ENCODE measurements around the gene SLC8A1. TPM values are rescaled to one million over a fixed set of nuclear protein-coding genes. Genes with fewer than 3 reads are reported as not detected.

The SLC8A1 gene
- total RNA-seq, 1 donor from 2014 or later: 0.49 TPM

DNA sequence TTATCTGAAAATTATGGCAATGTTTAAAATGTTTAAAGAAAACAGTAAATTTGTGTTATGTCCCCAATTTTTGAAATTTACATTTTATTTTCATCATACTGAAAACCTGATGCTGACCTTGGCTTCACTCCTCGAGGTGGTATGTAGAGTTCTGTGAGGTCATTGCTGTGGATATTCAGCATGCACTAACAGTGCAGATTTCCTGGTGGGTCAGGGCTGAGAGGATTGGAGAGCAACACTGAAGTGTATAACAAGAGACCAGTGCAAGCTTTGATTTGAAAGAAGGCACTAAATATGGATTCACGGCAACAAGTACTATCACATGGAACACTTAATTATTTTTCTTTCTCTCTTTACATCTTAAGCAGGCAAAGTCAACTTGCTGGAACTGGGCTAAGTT, 134.1 kb downstream of the SLC8A1 start:
- intact Hi-C loops (cut with micrococcal nuclease): no loop called here

GRCh38 chr2:40317046-40317445, 134.8 kb downstream of the SLC8A1 start:
- intact Hi-C loops (cut with micrococcal nuclease): no loop called here

DNA sequence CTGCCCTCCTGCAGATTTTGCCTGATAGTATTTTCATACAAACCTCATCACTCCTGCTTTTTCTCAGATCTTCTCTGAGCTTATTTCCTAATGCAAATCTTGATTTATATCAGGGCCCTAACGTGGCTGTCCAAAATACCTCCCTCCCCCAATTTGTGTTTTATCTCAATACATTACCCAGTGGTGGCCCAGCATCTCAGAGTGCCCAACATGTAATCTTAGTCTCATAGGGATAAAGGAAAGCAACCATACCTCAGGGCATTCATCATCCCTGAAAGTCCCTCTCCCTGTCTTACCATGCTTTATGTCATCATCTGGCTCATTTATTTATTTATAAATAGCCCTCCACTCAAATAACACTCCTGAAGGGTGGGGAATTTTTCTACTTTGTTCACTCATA, 135.3 kb downstream of the SLC8A1 start:
- intact Hi-C loops (cut with micrococcal nuclease): no loop called here

GRCh38 chr2:40315683-40316082, 136.2 kb downstream of the SLC8A1 start:
- intact Hi-C loops (cut with micrococcal nuclease): no loop called here

DNA sequence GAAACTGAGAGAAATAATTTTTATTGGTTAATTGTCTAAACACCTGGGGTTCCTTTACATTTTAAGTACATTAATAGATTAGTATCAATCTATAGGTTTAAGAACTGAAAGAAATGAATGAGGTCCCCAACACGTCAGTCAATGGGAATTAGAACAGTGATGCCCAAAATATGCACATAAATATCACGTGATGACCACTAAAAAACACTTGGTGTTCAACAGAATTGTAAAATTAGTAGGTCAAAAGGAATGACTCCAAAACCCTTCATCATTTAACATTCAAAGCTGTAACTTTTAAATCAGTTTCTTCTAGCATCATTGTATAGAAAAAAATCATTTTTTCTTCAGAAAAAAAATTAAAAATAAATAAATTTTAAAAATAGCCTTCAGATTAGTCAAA, 140.9 kb downstream of the SLC8A1 start:
- intact Hi-C loops (cut with micrococcal nuclease): no loop called here

DNA sequence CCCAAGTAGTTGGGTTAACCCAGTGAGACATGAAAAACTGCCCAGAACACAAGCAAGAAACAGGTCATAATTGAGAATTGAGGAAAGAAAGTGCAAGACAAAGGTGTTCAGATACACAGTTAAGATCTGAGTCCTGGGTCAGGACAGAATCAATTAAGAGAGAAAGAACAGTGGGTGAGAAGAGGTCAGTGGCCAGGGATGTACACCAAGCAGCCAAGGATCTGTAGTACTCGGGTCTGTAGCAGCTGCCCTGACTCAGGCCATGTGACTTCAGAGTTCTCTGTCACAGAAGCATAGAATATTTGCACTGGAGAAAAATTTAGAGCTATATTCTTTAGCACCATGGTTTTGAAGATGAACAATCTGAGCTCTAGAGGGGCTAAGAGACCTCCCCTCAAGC, 141.6 kb downstream of the SLC8A1 start:
- intact Hi-C loops (cut with micrococcal nuclease): no loop called here

- intact Hi-C loops (cut with micrococcal nuclease): no loop called here
Observed at GRCh38 chr2:40304340-40304739, 147.6 kb downstream of the SLC8A1 start.

- intact Hi-C loops (cut with micrococcal nuclease): no loop called here
Observed at GRCh38 chr2:40303746-40304145, 148.1 kb downstream of the SLC8A1 start.

DNA sequence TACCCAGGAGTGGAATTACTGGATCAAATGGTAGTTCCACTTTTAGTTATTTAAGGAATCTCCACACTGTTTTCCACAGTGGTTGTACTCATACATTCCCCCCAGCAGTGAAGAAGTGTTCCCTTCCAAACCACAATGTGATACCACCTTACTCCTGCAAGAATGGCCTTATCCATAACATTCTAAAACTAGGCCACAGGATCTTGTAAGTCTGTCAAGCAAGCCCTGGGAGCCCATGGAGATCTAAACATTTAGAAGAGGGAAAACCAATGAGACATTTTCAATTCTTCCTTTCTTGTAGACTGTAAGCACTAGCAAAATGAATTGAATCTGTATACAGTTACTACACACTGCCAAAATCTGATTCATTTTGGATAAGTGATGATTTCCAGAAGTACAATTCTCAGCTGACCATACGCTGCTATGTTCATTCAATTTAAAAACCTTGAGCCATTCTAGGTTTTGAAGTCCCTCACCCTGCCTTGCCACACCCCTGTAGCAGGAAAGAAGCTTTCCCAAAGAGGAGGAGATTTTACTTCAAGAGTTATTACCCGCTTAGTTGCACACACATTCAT, 149.1 kb downstream of the SLC8A1 start:
- intact Hi-C loops (cut with micrococcal nuclease): no loop called here

- intact Hi-C loops (cut with micrococcal nuclease): no loop called here
Observed at GRCh38 chr2:40300391-40300790, 151.5 kb downstream of the SLC8A1 start.

- intact Hi-C loops (cut with micrococcal nuclease): no loop called here
Observed at GRCh38 chr2:40299781-40300180, 152.1 kb downstream of the SLC8A1 start.

DNA sequence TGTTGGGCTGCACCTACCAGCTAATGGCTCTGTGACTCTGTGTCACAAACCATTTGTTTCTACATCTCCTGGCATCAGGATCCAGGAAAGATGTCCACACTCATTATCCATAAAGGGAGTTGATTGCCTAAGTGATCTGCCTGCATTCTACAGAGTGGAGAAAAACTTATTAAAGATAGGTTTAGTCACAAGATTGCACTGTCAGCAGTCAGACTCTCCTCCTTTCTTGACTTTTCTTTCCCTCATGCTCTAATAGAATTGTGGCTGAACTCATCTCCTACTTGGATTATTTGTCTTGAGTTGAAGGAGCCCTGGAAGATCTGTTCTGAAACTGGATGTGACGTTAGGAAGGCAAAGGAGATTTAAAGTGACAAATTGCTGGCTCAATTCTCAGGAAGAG, 152.7 kb downstream of the SLC8A1 start:
- intact Hi-C loops (cut with micrococcal nuclease): no loop called here

DNA sequence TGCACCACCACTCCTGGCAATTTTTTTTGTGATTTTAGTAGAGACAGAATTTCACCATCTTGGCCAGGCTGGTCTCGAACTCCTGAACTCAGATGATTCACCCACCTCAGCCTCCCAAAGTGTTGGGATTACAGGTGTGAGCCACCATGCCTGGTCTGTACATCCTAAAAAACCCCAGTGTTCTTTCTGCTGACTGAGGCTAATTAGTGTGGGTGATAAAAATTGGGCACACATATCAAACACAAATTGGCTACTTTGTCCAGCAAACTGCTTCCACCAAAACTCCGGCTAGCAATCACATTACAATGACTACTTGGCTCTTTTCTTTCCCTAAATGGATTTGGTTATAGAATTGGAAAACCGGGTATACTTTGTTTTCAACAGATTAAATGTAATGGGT, 153.9 kb downstream of the SLC8A1 start:
- intact Hi-C loops (cut with micrococcal nuclease): no loop called here

DNA sequence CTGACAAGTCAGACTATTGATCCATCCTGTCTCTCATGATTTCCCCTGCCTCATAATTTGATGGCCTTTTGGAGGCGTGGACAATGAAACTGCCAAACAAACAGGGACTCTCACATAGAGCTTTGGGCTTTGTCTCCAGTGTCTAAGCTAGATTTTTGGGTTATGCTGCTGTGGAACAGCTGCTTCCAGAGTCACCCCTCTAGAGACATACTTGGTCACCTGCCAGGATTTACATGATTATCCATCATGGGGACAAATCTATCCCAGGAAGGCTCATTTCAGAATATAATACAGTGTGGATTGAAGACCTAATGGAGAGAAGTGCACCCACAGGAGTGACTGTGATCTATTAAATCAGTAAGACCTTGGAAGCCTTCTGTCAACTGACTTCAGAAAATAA, 159.6 kb downstream of the SLC8A1 start:
- intact Hi-C loops (cut with micrococcal nuclease): no loop called here

DNA sequence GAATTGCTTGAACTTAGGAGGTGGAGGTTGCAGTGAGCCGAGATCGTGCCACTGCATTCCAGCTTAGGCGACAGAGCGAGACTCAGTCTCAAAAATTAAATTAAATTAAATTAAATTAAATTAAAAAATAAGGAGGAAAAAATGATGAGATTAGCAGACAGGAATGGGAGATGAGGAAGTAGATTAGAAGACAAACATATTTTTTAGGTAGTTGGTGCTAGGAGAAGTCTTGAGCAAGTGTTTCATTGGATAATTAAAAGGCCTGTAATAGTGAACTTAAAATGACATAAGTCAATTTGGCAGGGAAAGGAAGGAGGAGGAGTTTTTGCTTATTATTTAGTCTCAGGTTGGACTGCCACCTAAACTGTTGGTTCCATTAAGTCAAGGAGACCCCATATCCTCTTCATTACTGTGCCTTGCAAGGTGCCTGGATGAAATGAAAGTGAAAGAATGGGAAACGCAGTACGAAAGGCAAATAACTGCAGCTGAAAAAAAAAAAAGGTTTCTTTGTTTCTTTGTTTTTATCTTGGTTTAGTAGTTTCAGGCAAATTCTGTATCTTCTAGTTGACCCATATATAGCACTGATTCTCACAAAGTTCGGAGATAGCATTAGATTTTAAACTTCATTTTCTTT, 162.0 kb downstream of the SLC8A1 start:
- intact Hi-C loops (cut with micrococcal nuclease): loop anchor here (5.0 kb wide), 1 partner anchor 817 kb away; no protein-coding TSS in a partner anchor

DNA sequence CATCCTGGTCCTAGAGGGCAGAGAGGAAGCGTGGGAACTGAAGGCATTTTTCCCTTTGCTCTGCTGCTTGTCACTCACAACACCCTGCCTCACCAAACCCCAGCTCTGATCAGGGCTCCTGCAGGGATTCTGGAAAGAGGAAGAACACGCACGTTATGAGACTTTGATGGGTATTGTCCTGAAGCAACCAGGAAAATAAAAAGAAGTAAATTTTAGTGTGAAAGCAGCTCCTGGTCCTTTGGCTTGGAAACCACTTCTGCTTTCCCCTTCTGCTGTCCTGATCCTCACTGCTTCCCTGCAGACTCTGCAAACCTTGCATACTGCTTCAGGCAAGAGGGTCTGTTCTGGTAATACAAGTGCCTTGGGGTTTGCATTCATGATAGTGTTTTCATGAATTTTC, 164.1 kb downstream of the SLC8A1 start:
- intact Hi-C loops (cut with micrococcal nuclease): loop anchor here (5.0 kb wide), 1 partner anchor 820 kb away; no protein-coding TSS in a partner anchor

- intact Hi-C loops (cut with micrococcal nuclease): loop anchor here (5.0 kb wide), 1 partner anchor 820 kb away; no protein-coding TSS in a partner anchor
Observed at GRCh38 chr2:40287195-40287594, 164.7 kb downstream of the SLC8A1 start.

DNA sequence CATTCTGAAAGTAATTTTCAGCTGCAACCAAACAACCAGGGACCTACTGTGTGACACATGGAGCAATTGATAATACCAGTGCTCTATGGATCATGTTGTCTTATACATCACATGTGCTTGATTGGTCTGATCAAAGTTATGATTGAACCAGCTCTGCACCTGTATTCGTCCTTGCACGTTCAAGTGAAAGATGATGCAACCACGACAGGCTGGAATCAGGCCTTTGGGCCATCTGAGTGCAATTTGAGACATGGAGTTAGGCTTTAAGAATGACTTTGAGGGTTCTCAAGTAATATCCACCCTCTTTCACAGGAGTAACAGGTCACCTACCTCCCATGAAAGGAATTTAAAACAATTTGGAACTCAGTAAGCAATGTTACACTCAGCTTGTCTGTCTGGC, 165.2 kb downstream of the SLC8A1 start:
- intact Hi-C loops (cut with micrococcal nuclease): loop anchor here (5.0 kb wide), 1 partner anchor 821 kb away; no protein-coding TSS in a partner anchor

GRCh38 chr2:40285391-40285790, 166.5 kb downstream of the SLC8A1 start:
- intact Hi-C loops (cut with micrococcal nuclease): loop anchor here (5.0 kb wide), 1 partner anchor 822 kb away; no protein-coding TSS in a partner anchor

- intact Hi-C loops (cut with micrococcal nuclease): loop anchor here (5.0 kb wide), 1 partner anchor 823 kb away; no protein-coding TSS in a partner anchor
Observed at GRCh38 chr2:40284797-40285196, 167.1 kb downstream of the SLC8A1 start.

- intact Hi-C loops (cut with micrococcal nuclease): no loop called here
Observed at GRCh38 chr2:40283111-40283909, 168.6 kb downstream of the SLC8A1 start.

- intact Hi-C loops (cut with micrococcal nuclease): no loop called here
Observed at GRCh38 chr2:40282428-40282827, 169.5 kb downstream of the SLC8A1 start.

Data from T-helper 1 cell treated with Interleukin-12 subunit alpha and Interleukin-12 subunit beta and Interleukin-4 antibody, amounts not matched to agents 30 ng/mL and 1 ng/mL, for 36 hours (primary cell).